DMS79 treated with DMSO at 0.1 percent for 48 hours (cell line): ENCODE results near the gene BMP2K.

Source experiments
- DNase-seq: peaks from one replicate; lab custom pipeline; 2025; lab: John Stamatoyannopoulos, UW

The BMP2K gene

DNA sequence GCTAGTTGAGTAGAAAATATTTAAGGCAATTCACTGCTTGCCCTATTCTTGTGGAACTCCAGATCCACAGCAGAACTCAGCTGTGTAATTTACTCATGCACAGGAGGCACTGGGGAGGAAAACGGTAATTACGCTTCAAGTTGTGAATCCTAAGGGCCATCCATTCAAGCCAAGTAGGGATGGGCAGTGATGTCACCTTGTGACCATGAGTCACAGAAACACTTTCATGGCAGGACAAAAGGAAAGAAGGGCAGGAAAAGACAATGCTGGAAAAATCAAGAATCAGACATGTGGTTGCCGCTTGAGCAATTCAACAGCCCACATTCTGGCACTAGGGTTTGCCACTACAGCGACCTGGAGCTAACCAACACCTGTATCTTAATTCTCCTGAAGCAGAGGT lies 161.7 kb downstream of the BMP2K start:
- DNase-seq = no peak

DNA sequence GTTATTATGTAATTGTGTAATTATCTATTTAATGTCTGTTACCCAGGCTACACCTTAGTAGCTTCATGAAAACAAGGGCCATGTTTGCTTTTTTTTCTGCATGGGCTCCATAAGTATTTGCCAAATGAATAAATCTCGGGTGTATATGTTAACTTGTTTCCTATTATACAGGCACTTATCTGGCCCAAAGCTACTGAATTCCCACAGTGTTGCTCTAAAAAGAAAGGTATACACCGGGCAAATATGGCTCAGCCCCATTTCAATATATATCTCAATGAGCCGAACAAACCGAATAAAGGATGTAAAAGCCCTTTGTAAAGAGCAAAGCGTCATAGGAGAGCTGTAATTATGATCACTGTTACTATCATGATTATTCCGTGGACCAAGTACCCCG lies 162.3 kb downstream of the BMP2K start:
- peak; percentile 14 for DNase-seq

GRCh38 chr4:78938868-78939666 lies 162.9 kb downstream of the BMP2K start, which contains the start of gene PAQR3:
Gene PAQR3 (minus strand): TSS chr4:78939438. CDS start chr4:78939224, 214 bp downstream.
- peak; percentile 65 for DNase-seq

- DNase-seq = no peak
These were observed 163.5 kb downstream of the BMP2K start for GRCh38 chr4:78939667-78940008.

DNA sequence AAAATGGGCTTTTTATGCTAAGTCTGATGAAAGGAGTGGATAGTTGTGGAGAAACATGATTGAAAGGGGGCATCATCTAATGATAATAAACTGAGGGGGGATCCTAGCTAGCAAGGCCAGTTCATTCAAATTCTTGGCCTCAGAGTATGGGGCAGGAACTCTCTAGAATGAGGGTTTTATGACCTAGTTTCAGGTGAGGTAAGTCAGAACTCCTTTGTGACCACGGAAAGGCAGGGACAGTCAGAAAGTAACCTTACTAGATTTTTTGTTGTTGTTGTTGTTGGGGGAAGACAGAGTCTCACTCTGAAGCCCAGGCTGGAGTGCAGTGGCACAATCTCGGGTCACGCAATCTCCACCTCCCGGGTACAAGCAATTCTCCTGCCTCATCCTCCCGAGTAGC lies 164.6 kb downstream of the BMP2K start:
- DNase-seq = no peak

DNA sequence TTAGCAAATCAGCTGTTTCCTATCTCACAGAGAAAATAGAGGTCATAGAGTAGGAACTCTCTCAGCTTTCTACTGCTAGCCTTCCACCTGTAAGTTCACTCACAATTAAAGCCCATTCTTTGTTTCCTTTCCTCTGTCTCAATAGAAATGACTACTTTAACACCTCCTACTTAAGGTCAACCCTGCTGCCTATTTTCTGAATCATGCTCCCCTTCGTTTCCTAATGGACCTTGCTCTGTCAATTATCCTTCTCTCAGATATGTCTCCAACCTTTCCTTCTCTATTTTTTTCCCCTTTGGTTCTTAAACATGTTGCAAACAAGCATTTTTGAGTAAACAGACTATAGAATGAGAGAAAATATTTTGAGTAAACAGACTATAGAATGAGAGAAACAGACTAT lies 168.2 kb downstream of the BMP2K start:
- no peak for DNase-seq

- no peak for DNase-seq
These were observed 169.6 kb downstream of the BMP2K start for GRCh38 chr4:78945651-78946179.

GRCh38 chr4:78949735-78950134 lies 173.6 kb downstream of the BMP2K start:
- DNase-seq = no peak

DNA sequence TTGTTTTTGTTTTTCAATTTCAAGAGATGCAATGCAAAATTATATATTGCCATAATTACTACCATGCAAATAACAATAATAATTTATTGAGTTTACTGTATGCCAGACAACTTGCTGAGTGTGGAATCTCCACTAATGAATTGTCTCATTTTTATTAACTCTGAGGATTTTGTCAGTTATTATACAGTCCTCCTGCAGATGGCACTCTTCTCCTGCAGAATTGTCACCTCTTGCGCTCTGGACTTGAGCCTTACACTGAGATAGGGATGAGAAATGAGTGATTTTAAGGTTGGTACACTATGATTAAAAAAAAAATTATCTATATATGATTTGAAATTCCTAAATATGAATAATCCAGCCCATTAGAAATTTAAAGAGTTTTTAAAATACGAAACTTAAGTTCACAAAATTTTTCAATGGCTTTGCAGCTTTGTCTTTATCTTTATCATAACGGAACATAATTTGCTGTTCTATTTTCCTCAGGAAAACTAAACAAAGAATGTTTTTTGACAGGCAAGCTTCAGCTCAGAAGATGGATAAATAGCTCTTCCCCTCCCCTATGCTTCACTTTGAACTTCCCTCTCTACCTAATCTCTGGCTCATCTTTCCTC lies 175.8 kb downstream of the BMP2K start:
- peak; percentile 61 for DNase-seq

DNA sequence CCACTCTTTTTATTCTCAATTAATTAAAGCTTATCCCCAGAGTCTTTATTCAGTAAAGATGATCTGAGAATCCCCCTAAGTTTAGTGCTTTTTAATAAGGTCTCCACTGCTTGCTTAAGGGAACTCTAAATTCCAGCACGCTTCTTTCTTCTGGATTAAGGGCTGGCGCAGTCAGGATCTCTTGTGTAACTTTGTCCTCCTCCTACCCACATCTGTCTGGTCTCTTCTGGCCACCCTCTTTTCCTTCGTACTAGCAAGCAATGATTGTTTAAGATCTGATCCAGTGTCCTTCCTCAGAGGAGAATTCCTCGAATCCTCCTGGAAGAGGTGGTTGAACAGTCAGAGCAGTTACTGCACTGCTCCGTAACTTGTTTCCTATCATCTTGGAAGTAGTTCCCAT lies 177.1 kb downstream of the BMP2K start:
- DNase-seq = no peak

GRCh38 chr4:78953769-78954666 lies 177.9 kb downstream of the BMP2K start:
- DNase-seq = no peak

- DNase-seq = no peak
These were observed 180.8 kb downstream of the BMP2K start for GRCh38 chr4:78956975-78957374.

DNA sequence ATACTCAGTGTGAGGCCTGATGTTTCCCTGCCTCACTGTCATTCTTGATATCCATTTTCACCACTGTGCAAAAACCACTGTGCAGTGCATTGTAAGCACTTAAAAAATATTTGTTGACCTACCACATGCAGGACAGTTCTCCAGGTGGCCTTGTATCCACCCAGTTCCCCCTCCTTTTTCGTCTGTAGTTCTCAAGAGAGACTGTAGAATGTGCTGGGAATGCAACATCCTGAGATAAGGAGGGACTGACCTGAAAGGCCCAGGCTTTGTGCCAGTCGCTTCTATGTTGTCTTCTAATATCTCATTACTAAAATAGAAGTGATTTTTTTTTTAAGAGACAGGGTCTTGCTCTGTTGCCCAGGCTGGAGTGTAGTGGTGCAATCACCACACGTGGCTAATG lies 184.8 kb downstream of the BMP2K start:
- DNase-seq = no peak
